ENCODE data around the gene TOX2. TPM values are rescaled to one million over a fixed set of nuclear protein-coding genes. Genes with fewer than 3 reads are reported as not detected.

The TOX2 gene
- total and polyA plus RNA-seq, 2 of the 8 experiments (the other 6 are each of a cell fraction or from before 2014, with no cell fraction given): 1.8 to 3.4 TPM

- TF ChIP-seq CHD7 (IDR thresholded peaks at IDR 0.05; ENCODE audit: insufficient replicate concordance, low read length) (no peak), TEAD4 (IDR thresholded peaks at IDR 0.05; ENCODE audit: low read depth, low read length) (no peak), CBX5 (IDR thresholded peaks at IDR 0.05; ENCODE audit: low read depth, low read length) (no peak), SP2 (IDR thresholded peaks at IDR 0.05; ENCODE audit: low read length) (no peak), EP300 (IDR thresholded peaks at IDR 0.05; ENCODE audit: borderline replicate concordance in 1 of 2, low read depth in 2 of 2, low read length in 2 of 2) (no peak), KDM5A (IDR thresholded peaks at IDR 0.05; ENCODE audit: low read length) (no peak), ZNF274 (IDR thresholded peaks at IDR 0.05; ENCODE audit: borderline replicate concordance, extremely low read depth, low read length) (no peak)
These were observed 107.2 kb downstream of the TOX2 start (continued) for GRCh38 chr20:44021900-44022299.

Measured in H1 (cell line).